ENCODE results near the gene TJAP1.

The TJAP1 gene

GRCh38 chr6:43434943-43435342 lies 42.4 kb upstream of the TJAP1 start:
- H3K4me1 ChIP-seq (ENCODE audit: insufficient read depth, low read length) = no peaks in the 10 kb centered on the region
- H3K9me3 ChIP-seq (ENCODE audit: insufficient read depth, low read length, severe bottlenecking) = no peaks in the 10 kb centered on the region
- H4K20me1 ChIP-seq (ENCODE audit: insufficient read depth, low read length) = no peaks in the 10 kb centered on the region; the same call in 1 of the 2 replicates
- no peaks in the 10 kb centered on the region for H3K27me3 ChIP-seq (ENCODE audit: insufficient read depth, low read length, poor library complexity)
- peaks cover 52% of the 10 kb centered on the region for H3K36me3 ChIP-seq (ENCODE audit: insufficient read depth, low read length)
- TF ChIP-seq EZH2 (IDR thresholded peaks at IDR 0.05; ENCODE audit: borderline replicate concordance, low read depth, low read length, severe bottlenecking) = no peak
- TF ChIP-seq CTCF (IDR thresholded peaks at IDR 0.05; ENCODE audit: borderline replicate concordance, extremely low read depth, low read length, poor library complexity, severe bottlenecking) = no peak
- ATAC-seq (ENCODE audit: insufficient read depth, low read depth) (no peak), DNase-seq (no peak)
- no peak overlapping the region for H3K9ac ChIP-seq (ENCODE audit: low read depth, low read length)
- no peak overlapping the region for H3K4me3 ChIP-seq (ENCODE audit: low read depth in 1 of 2, low read length in 2 of 2)
- H2AFZ ChIP-seq (ENCODE audit: low read depth, low read length) = no peak overlapping the region
- H3K79me2 ChIP-seq (ENCODE audit: insufficient read depth, low read length) = 0 out of 2 replicates have a peak, but pooled peaks cover 2% of the 10 kb centered on the region
- H3K4me2 ChIP-seq (ENCODE audit: insufficient read depth, low read length) = no peak overlapping the region
- H3K27ac ChIP-seq (ENCODE audit: low read length) = no peak overlapping the region

GRCh38 chr6:43435682-43436437 lies 41.5 kb upstream of the TJAP1 start:
- no peak overlapping the region for H3K4me2 ChIP-seq (ENCODE audit: insufficient read depth, low read length)
- 0 out of 2 replicates have a peak, but pooled peaks cover 2% of the 10 kb centered on the region for H3K79me2 ChIP-seq (ENCODE audit: insufficient read depth, low read length)
- DNase-seq (no peak), ATAC-seq (ENCODE audit: insufficient read depth, low read depth) (no peak)
- no peak overlapping the region for H3K27ac ChIP-seq (ENCODE audit: low read length)
- H4K20me1 ChIP-seq (ENCODE audit: insufficient read depth, low read length) = no peaks in the 10 kb centered on the region; the same call in 1 of the 2 replicates
- TF ChIP-seq EZH2 (IDR thresholded peaks at IDR 0.05; ENCODE audit: borderline replicate concordance, low read depth, low read length, severe bottlenecking) = no peak
- no peak overlapping the region for H2AFZ ChIP-seq (ENCODE audit: low read depth, low read length)
- no peak overlapping the region for H3K4me3 ChIP-seq (ENCODE audit: low read depth in 1 of 2, low read length in 2 of 2)
- H3K36me3 ChIP-seq (ENCODE audit: insufficient read depth, low read length) = peaks cover 55% of the 10 kb centered on the region
- H3K4me1 ChIP-seq (ENCODE audit: insufficient read depth, low read length) = no peaks in the 10 kb centered on the region
- no peak overlapping the region for H3K9ac ChIP-seq (ENCODE audit: low read depth, low read length)
- H3K27me3 ChIP-seq (ENCODE audit: insufficient read depth, low read length, poor library complexity) = no peaks in the 10 kb centered on the region
- H3K9me3 ChIP-seq (ENCODE audit: insufficient read depth, low read length, severe bottlenecking) = no peaks in the 10 kb centered on the region

DNA sequence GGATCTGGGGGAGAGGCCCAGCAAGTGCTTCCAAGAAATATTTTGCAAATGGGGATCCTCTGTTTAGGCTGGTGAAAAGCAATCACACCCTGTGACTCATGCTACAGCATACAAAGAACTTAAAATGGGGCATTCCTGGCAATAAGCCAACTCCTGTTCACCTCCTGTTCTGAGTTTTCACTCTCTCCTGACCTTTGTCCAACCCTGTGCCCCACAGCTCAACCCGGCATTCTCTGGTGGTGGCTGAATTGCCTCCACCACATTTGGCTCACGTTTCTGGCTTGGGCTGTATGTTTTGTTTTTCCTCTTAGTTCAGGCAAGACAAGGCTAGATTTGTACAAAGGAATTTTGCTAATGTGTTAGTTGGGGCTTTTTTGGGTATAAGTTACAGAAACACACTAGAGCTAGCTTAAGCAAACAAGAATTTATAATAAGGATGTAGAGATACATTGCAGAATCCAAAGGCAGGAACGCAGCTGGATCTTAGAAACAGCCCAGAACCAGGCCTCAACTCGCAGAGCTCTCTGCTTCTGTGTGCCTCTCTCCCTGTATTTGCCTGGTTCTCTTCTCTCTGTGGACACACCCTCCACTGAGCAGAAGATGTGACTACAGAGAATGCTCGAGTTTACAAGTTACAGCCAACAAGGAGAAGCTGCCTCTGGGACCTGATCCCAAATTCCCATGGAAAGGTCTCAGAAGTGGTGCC lies 40.6 kb upstream of the TJAP1 start:
- Histone ChIP-seq H2AFZ (ENCODE audit: low read depth, low read length) (no peak overlapping the region), H3K9ac (ENCODE audit: low read depth, low read length) (no peak overlapping the region), H3K4me1 (ENCODE audit: insufficient read depth, low read length) (no peaks in the 10 kb centered on the region), H4K20me1 (ENCODE audit: insufficient read depth, low read length) (no peaks in the 10 kb centered on the region; the same call in 1 of the 2 replicates), H3K4me2 (ENCODE audit: insufficient read depth, low read length) (no peak overlapping the region), H3K36me3 (ENCODE audit: insufficient read depth, low read length) (peaks cover 59% of the 10 kb centered on the region), H3K79me2 (ENCODE audit: insufficient read depth, low read length) (0 out of 2 replicates have a peak, but pooled peaks cover 2% of the 10 kb centered on the region), H3K27me3 (ENCODE audit: insufficient read depth, low read length, poor library complexity) (no peaks in the 10 kb centered on the region), H3K4me3 (ENCODE audit: low read depth in 1 of 2, low read length in 2 of 2) (no peak overlapping the region), H3K27ac (ENCODE audit: low read length) (no peak overlapping the region), H3K9me3 (ENCODE audit: insufficient read depth, low read length, severe bottlenecking) (no peaks in the 10 kb centered on the region)
- DNase-seq (no peak), ATAC-seq (ENCODE audit: insufficient read depth, low read depth) (no peak)
- TF ChIP-seq CTCF (IDR thresholded peaks at IDR 0.05; ENCODE audit: borderline replicate concordance, extremely low read depth, low read length, poor library complexity, severe bottlenecking) = no peak
- no peak for TF ChIP-seq EZH2 (IDR thresholded peaks at IDR 0.05; ENCODE audit: borderline replicate concordance, low read depth, low read length, severe bottlenecking)

DNA sequence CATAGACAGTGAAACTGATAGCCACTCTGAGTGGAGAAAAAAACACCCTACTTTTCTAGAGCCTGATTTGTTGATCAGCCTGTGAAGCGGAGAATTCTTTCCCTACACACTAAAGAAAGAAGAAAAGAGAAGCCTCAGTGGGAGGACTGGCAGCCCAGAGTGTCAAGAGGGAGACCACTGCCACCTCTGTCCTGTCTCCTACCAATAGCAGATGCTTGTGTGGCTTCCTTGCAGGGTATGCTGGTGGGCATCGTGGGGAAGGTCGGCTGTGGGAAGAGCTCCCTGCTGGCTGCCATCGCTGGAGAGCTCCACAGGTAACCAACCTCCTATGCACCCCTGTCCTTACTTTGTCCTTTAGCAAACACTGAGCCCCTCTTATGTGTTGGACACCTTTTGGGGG lies 39.7 kb upstream of the TJAP1 start:
- Histone ChIP-seq H3K36me3 (ENCODE audit: insufficient read depth, low read length) (peaks cover 56% of the 10 kb centered on the region), H3K4me2 (ENCODE audit: insufficient read depth, low read length) (no peak overlapping the region), H3K27me3 (ENCODE audit: insufficient read depth, low read length, poor library complexity) (no peaks in the 10 kb centered on the region), H3K27ac (ENCODE audit: low read length) (no peak overlapping the region), H2AFZ (ENCODE audit: low read depth, low read length) (no peak overlapping the region), H4K20me1 (ENCODE audit: insufficient read depth, low read length) (no peaks in the 10 kb centered on the region; the same call in 1 of the 2 replicates), H3K4me3 (ENCODE audit: low read depth in 1 of 2, low read length in 2 of 2) (no peak overlapping the region), H3K9ac (ENCODE audit: low read depth, low read length) (no peak overlapping the region), H3K4me1 (ENCODE audit: insufficient read depth, low read length) (no peaks in the 10 kb centered on the region), H3K79me2 (ENCODE audit: insufficient read depth, low read length) (no peaks in the 10 kb centered on the region), H3K9me3 (ENCODE audit: insufficient read depth, low read length, severe bottlenecking) (no peaks in the 10 kb centered on the region)
- DNase-seq (no peak), ATAC-seq (ENCODE audit: insufficient read depth, low read depth) (no peak)
- no peak for TF ChIP-seq EZH2 (IDR thresholded peaks at IDR 0.05; ENCODE audit: borderline replicate concordance, low read depth, low read length, severe bottlenecking)
- TF ChIP-seq CTCF (IDR thresholded peaks at IDR 0.05; ENCODE audit: borderline replicate concordance, extremely low read depth, low read length, poor library complexity, severe bottlenecking) = no peak

Measured in DND-41 (cell line).